Pons (tissue), 1 donor: ENCODE data around the gene FAM3A.
"Not testable (repeated sequence)": the region's sequence is repeated elsewhere in the genome, so short reads cannot be mapped to it uniquely, and the experiment has no call there.

Experiments used
- DNase-seq: peaks from one replicate; pipeline ENCODE4 v3.0.0-alpha.2; 2016; ENCODE audit warnings: low spot score

FAM3A gene

DNA sequence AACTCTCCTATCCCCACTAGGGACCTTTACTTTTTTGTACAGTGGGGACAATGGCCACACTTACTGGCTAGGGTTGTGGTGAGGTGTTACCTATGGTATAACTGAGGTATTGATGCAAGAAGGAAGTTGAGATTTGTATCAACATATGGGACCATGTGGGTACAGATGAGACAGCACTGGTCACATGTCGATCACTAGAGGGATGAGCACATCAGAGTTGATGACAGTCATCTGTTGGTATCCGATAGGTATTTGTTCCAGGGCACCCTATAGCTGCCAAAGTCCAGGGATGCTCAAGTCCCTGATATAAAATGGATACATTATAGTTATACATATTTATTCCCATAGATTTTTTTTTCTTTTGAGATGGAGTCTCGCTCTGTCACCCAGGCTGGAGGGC lies 13.0 kb downstream of the FAM3A start:
- DNase-seq, result no peak

DNA sequence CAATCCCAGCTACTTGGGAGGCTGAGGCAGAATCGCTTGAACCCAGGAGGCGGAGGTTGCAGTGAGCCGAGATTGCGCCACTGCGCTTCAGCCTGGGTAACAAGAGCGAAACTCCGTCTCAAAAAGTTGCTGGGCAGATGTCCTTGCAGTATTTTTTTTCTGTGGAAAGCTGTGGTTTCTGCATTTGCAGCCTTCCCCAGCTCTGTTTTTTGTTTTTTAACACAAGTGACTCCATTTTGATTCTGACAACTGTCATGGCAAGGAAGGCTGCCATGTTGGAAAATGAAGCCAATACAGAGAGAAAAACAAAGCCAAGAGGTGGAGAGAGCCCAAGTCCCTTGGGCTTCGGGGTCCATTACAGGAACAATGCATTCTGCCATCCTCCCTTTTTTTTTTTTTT lies 13.9 kb downstream of the FAM3A start:
- DNase-seq, result no peak

DNA sequence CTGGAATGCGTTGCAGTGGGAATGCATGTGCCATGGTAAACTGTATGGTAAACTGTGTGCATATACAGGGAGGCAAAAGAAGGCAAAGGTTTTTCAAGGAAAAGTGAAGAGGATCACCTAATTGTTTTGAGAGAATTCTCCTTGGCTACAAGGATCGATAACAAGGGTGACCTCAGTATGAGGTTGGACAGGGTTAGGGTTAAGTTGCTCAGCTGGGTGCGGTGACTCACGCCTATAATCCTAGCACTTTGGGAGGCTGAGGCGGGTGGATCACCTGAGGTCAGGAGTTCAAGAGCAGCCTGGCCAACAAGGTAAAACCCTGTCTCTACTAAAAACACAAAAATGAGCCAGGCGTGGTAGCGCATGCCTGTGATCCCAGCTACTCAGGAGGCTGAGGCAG lies 14.6 kb downstream of the FAM3A start:
- DNase-seq, result not testable (repeated sequence)

DNA sequence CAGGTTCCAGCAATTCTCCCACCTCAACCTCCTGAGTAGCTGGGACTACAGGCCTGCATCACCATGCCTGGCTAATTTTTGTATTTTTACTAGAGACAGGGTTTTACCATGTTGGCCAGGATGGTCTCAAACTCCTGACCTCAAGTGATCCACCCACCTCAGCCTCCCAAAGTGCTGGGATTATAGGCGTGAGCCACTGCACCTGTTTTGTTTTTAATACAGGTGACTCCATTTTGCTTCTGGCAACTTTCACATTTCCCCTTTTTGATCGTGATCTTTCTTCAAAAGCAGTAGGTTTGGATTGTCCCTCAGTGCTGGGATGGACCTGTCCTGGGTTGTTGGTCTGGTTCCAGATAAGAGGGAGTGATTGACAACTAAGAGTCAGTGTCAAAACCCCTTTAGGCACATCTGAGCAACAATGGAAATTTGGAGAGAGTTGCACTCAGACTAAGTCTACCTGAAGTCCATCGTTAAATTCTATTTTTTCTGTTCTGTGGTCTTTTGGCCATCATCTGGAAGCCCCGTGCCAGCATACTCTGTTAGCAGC lies 19.4 kb downstream of the FAM3A start:
- not testable (repeated sequence) for DNase-seq

DNA sequence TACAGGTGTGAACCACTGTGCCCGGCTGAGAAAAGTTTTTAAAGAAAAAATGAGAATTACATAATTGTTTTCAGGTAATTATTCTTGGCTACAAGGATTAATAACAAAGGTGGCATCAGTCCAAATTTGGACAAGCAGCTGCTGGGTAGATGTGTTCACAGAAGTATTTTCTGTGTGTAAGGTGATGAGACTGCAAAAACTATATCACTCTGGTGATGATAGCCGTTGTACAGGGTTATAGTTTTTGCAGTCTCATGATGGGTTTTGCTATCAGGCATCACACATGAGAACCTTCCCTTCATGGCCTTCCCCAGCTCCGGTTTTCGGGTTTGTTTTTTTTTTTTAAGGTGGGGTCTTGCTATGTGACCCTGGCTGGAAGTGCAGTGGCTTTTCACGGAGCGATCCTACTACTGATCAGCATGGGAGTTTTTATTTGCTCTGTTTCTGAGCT lies 20.5 kb downstream of the FAM3A start:
- no peak for DNase-seq

DNA sequence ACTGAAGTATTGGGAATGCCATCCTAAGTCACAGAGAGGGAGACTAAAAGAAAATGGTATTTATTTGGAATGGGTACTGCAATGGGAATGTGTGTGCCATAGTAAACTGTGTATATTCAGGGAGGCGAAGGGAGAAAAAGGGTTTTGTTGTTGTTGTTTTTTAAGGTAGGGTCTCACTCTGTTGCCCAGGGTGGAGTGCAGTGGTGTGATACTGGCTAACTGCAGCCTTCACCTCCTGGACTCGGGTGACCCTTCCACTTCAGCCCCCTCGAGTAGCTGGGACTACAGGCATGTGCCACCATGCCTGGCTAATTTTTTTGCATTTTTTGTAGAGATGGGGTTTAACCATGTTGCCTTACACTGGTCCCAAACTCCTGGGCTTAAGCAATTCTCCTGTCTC lies 21.3 kb downstream of the FAM3A start:
- DNase-seq, result no peak

DNA sequence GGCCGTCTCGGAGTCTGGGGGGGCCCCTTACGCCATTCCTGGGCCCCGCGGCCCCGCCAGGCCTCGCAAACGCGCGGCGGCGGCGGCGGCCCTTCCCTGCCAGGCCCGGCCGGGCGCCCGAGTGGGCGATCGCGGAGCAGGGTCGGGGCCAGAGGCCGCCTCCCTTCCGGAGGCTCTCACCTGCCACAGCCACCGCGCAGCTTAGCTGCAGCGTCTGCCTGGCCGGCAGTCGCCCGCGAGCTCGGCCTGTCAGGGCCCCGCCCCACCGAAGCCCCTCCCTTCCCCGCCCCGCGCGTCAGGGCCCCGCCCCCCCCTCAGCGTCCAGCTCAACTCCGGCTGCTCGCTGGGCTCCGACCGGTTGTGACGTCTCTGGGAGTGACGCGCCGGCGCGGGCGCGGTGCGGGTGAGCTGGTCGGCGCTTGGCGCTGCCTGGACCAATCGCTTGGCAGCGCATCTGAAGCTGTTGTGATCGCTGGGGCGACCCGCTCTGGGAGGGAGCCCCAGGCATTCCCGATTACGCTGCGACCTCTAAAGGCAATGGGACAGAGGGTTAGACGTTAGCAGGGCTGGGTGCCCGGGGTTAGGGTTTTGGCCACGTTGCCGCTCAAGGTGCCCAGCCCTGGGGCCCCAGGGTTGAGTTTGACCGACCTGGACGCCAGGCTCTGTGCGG lies 25.5 kb downstream of the FAM3A start, which contains the start of gene SLC10A3:
SLC10A3 (minus strand) TSS at position 216 of the 670 bp plus-strand sequence. CDS start 1,689 bp downstream, outside the sequence.
- DNase-seq, result peak; percentile 92

DNA sequence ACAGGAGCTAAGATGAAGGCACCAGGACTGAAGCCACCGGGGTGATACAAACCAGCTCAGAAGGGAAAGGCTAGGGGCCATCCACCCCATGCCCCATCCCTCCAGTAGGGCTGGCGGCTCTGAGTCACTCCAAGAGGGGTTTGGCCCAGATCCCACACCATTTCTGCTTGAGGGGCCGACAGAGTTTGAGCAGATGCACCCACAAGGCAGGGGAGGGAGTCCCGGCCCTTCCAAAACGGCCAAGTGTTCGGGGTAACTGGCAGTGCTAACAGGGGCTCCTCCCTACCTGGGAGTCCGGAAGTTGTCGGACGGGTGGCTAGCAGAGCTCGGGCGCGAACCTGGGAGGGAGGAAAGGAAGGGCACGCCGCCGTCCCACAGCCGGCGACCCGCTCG lies 26.0 kb downstream of the FAM3A start:
- no peak for DNase-seq

DNA sequence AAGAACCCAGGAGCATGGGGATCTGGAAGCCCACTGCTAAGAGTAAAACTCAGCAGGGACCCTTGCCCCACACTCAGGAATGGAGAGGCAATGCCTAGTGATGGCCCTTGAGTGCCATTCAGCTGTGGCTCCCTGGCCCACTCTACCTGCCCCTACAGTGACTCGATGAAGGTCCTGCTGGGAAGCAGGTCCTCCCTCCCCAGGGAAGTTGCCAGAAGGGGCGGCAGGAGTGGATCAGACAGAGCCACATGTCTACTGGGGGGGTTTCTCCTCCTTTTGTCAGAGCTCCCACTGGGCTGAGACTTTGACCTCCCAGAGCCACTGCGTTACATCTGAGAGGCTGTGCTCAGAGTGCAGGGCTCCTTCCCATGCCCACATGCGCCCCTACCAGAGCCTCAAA lies 26.9 kb downstream of the FAM3A start:
- DNase-seq, result no peak

DNA sequence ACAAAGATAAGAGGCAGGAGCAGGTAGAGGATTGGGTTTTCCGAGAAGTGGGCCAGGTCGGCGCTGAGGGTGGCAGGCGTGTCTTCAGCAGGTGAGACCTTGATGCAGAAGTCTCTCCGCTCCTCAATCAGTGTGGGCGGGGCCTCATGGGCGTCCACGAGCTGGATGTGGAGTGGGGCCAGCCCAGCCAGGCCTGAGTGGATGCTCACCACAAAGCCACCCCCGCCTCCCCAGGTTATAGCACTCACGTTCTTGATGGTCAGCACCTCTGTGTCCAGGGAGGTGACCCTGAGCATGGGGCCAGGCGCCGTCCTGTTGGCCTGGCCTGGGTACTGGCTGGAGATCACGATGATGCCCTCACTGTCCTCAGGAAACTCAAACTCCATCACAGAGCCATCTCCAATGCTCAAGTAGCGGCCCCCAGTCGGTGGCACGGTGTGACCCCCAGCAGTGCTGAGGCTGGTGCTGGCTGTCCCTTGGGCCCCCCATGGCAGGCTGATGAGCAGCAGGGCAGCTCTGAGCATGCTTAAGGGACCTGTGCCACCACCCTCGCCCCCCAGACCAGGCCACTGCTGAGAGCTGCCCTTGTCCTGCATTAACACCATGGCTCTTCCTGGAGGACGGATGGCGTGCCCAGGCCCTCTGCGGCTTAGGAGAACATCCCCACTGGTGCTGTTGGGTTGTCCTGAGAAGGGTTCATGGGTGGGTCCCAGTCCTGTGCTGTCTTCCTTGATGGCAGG lies 27.5 kb downstream of the FAM3A start:
- DNase-seq, result no peak

DNA sequence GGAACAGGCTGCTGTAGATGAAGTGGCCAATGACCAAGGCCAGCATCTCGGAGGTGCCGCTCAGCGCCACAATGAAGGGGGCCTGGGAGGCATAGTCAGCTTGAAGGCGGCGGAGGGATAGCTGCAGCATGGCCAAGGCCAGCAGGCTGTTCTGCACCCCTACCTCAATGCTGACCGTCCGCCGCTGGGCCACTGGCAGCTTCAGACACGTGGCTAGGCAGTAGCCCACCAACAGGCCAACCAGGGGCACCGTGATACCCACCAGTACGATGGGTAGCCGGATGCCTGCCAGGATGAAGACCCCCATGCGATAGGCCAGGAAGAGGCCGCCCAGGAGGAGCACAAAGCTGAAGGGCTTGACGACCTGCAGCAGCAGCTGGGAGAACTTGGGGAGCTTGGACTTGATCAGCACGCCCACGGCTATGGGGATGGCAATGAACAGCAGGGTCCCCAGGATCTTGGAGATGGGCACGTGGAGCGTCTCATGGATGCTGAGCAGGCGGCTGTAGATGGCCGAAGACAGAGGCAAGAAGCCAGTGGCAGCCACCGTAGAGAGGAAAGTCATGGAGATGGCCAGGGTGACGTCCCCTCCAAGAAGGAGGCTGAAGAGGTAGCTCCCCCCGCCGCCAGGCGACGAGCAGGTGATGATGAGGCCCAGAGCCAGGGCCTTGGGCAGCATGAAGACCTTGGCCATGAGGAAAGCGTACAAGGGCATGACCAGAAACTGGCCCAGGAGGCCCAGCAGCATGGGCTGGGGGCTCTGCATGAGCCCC lies 28.3 kb downstream of the FAM3A start:
- DNase-seq, result no peak

DNA sequence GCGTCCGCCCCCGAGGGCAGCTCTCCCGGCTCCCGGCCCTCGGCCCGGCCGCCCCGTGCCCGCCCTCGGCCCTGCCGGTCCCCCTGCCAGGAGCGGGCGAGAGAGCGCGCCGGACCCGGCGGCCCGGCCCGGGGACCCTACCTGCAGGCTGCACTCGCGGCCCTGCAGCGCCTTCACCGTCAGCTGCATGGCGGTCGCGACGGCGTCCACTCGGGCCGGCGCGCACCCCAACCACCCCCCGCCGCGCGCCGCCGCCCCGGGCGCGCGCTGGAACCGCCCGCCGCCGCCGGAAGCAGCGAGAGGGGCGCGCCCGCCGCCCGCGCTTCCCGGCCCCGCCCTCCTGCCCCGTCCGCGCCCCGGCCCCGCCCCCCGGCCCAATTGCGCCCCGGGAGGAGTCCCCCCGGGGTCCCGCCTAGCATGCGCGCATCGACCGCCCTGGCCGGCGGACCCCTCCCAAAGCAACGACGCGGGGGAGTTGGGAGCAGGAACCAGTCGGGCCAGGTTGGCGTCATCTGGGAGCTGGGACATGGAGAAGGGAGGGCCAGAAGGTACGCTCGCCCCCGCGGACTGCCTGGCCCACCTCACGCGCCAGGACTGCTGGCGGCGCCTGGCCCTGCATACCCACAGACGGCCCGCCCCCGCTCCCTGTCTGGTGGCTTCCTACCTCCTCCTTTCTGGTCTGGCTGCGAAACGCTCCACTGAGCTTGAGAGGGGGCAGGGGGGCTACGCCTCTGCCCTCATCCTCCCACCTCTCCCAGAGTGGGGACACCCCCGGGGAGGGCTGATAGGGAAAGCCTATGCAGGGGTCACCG lies 29.4 kb downstream of the FAM3A start, which contains the start of gene UBL4A:
UBL4A (minus strand) TSS at position 220 of the 812 bp plus-strand sequence; CDS start at position 189, 31 bp downstream.
- DNase-seq, result no peak

DNA sequence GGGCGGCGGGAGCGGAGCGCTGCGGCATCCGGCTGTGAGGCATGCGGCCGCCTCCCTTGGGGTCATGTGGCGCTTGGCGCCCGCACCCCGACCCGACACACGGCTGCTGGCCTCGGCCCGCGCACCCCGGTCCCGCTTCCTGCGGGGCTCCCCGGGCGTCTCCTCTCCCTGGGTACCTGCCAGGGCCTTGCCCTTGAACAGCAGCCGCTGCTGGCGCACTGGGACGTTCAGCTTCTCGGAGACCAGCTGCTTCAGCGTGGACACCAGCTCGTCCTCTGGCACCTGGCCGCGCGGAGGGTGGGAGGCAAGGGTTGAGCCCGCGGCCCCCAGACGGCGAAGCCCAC lies 30.0 kb downstream of the FAM3A start:
- DNase-seq, result no peak

DNA sequence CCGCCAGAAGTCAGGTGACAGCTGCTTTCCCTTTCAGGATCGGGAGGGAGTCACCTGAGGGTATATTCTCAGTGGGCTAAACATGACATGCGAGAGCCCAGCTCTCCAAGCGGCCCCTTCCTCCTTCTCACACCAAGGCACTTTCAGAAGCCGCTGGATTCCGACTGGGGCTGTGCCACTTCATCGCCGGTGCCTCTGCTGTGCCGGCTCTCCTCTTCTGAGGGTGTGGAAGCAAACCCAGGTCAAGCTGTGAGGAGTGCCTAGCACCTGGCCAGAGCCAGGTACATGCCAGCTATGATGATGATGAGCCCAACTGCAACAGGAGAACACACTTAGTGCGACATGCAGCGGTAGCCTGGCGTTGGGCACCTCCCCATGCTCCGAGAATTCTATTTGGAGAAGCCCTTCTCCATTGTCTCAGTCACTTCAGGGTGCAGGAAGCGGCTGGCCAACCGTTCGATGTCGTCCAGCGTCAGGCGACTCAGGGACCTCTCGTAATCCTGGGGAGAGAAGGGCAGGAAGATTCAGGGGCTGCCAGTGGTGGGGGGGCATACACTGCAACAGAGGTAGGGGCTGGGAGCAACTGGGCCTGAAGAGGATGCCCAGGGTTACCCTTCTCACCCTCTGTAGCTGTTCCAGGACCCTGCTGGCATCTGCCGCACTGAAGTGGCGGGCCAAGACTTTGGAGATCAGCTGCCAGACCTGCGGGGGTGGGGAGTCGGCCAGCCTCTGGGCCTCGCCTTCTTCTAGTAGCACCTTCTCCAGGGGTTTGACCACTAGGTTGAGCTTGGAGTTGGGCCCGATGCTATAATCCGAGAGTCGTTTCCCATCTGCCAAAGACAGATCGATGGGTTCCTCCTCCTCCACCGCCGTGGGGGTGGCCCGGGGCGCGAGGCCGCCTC lies 30.6 kb downstream of the FAM3A start:
- no peak for DNase-seq

DNA sequence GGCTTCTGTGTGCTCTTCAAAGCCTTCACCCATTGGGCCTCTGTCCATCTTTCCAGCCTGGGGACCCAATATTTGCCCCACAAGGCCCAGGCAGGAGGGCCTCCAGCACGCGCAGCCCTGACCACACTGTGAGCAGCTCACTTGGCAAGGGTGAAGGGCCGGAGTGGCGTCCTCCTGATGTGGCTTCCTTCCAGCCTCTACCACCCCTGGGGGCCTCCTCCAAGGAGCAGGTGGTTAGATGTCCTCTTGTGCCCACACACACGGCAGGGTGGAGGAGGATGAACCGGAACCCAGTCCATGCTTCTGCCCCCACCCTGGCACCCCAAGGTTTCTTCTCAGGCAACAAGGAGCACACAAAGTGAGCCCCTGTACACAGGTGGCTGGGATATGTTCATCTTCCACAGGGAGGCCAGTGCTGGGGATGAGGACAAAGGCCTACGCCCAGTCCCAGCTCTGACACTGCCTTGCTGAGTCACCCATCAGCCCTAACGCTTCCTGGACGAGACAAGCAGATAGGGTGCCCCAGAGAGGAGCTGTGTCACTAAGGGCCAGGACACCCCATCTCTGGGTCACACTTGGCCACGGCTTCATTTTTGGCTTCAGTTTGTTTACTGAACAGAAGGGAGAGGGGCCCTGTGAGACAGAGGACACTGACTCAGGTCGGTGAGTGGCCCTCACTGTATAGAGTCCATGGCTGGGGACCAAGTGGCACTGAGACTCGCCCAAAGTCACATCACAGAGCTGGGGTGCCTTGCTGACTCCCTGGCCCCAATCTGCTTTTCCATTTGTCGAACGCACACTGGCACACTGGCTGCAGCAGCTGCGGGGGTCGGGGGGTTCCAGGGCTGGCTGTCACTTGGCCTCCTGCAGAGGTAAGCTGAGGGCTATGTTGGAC lies 31.5 kb downstream of the FAM3A start:
- no peak for DNase-seq

DNA sequence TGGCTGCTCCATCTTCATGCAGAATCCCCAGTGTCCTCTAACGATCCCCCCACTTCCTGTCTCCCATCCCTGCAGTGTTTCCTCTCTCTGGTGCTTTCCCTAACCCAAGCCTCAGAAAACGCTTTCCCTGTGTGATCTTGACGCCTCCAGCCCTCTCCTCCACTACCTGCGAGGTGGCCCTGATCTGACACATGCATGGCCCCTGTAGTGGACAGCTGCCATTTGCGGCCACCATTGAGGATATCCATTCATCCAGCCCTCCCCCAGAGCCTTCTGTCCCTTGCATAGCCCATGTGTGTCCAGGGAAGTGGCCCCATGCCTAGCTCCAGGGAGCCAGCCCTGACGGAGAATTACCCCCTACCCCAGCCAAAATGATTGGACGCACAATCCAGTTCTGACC lies 32.7 kb downstream of the FAM3A start:
- no peak for DNase-seq

DNA sequence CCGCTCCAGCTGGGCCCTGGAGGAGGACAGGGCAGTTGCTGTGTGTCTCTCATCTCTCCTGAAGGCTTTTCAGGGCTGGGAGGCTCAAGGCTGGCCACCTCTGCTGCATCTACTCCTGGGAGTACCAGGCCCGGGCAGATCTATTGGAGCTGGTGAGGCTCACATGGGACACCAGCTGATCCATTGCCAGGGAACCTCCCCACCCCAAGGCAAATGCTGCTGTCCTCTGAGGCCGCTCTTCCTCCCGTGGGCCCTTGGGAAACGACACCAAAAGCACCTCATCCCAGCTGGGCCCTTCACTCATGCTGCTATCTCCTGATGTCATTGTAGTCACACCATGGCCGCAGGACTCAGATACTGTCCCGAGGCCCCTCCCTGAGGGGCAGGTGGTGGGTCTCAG lies 33.2 kb downstream of the FAM3A start:
- no peak for DNase-seq

DNA sequence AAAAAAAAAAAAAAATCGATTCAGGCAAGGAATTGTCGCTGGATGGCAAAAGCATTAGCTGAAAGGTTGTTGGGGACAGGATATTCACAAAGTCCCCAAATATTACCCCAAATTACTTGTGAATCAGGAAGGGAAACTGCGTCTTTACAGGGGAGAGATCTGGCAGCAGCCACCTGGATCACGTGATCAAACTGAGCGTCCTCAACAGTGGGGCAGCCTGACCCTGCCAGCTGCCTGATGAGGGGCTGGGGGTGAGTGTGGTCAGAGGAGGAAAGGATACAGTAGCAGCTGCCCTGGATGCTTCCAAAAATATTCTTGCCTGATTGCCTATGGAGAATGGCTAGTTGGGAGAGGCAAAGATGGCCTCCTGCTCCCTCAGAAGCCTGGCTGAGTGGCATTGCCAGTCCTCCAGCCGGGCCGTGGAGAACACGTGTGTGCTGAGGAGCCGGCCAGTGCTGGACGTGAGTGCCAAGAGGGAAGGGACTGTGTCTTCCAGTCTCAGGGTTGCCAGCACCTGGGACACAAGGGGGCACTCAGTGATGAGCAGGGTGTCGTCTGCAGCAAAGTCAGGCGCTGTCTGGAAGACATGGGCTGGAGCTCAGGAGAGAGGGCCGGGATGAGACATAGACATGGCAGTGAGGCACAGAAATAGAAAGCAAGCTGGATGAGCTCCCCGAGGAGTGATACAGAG lies 34.0 kb downstream of the FAM3A start:
- no peak for DNase-seq

DNA sequence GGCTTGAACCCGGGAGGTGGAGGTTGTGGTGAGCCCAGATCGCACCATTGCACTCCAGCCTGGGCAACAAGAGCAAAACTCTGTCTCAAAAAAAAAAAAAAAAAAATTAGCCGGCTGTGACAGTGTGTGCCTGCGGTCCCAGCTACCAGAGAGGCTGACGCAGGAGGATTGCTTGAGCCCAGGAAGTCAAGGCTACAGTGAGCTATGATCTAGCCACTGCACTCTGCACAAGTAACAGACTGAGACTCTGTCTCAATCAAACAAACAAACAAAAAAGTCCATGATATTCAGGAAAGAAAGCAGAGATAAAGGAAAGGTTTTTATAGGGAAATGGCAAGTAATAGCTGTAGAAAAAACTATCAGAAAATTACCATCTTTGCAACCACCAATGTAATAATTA lies 34.8 kb downstream of the FAM3A start:
- DNase-seq, result no peak
